ENCODE results near the gene GMDS.

- no peak for TF ChIP-seq CTCF (IDR thresholded peaks at IDR 0.05)
- TF ChIP-seq EZH2 (IDR thresholded peaks at IDR 0.05; ENCODE audit: borderline replicate concordance, insufficient read depth, low read depth, low read length, poor library complexity, severe bottlenecking), result no peak
These were observed 350.5 kb downstream of the GMDS start for GRCh38 chr6:1894954-1895353.
